ENCODE measurements around the gene GAK. TPM values are rescaled to one million over a fixed set of nuclear protein-coding genes. Genes with fewer than 3 reads are reported as not detected.

GAK gene
- total RNA-seq, 1 donor from 2014 or later: 138 TPM

GRCh38 chr4:893995-894705, 38.0 kb downstream of the GAK start:
- H3K27me3 ChIP-seq: no peaks in the 10 kb centered on the region
- H3K36me3 ChIP-seq: peaks cover 75% of the 10 kb centered on the region
- no peak overlapping the region for H3K4me3 ChIP-seq
- DNase-seq (no peak), ATAC-seq (no peak)
- intact Hi-C loops (cut with DNase I): no loop called here
- no peak overlapping the region for H3K27ac ChIP-seq
- H3K4me1 ChIP-seq: no peaks in the 10 kb centered on the region
- H3K9me3 ChIP-seq: no peaks in the 10 kb centered on the region
- TF ChIP-seq, protein P1, sequence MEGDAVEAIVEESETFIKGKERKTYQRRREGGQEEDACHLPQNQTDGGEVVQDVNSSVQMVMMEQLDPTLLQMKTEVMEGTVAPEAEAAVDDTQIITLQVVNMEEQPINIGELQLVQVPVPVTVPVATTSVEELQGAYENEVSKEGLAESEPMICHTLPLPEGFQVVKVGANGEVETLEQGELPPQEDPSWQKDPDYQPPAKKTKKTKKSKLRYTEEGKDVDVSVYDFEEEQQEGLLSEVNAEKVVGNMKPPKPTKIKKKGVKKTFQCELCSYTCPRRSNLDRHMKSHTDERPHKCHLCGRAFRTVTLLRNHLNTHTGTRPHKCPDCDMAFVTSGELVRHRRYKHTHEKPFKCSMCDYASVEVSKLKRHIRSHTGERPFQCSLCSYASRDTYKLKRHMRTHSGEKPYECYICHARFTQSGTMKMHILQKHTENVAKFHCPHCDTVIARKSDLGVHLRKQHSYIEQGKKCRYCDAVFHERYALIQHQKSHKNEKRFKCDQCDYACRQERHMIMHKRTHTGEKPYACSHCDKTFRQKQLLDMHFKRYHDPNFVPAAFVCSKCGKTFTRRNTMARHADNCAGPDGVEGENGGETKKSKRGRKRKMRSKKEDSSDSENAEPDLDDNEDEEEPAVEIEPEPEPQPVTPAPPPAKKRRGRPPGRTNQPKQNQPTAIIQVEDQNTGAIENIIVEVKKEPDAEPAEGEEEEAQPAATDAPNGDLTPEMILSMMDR (IDR thresholded peaks at IDR 0.05): no peak

DNA sequence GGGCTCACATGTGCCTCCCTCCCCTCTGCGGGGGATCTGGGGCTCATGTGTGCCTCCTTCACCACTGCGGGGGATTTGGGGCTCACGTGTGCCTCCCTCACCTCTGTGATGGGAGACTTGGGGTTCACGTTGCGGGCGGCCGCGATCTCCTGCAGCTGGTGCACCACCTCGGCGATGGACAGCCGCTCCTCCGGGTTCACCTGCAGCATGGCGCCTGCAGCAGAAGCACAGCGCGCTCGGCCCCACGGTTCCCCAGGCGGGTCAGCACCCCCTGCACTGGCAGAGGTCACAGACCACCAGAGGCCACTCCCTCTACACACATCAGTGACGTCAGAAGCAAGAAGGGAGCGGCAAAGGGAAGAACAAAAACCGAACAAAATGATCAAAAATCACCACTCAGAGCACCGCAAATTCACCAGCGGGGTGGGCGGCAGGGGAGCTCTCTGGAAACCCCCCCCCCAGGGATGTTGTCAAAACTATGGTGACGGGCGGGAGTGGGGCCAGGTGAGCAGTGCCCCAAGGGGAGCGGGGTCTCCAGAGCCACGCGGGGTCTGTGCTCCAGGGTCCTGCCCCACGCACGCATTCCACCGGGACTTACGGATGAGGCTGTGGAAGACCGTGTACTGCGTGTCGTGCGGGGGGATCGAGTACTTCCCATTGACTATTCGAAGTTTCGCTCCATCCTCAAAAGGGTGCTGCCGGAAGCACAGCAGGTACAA, 38.7 kb downstream of the GAK start:
- intact Hi-C loops (cut with DNase I): no loop called here
- Histone ChIP-seq H3K4me1 (no peaks in the 10 kb centered on the region), H3K36me3 (peaks cover 81% of the 10 kb centered on the region), H3K27ac (no peak overlapping the region), H3K9me3 (no peaks in the 10 kb centered on the region), H3K27me3 (no peaks in the 10 kb centered on the region), H3K4me3 (no peak overlapping the region)
- DNase-seq (no peak), ATAC-seq (no peak)
- TF ChIP-seq, protein P1 (IDR thresholded peaks at IDR 0.05): no peak

GRCh38 chr4:892780-893179, 39.3 kb downstream of the GAK start:
- peaks cover 82% of the 10 kb centered on the region for H3K36me3 ChIP-seq

DNA sequence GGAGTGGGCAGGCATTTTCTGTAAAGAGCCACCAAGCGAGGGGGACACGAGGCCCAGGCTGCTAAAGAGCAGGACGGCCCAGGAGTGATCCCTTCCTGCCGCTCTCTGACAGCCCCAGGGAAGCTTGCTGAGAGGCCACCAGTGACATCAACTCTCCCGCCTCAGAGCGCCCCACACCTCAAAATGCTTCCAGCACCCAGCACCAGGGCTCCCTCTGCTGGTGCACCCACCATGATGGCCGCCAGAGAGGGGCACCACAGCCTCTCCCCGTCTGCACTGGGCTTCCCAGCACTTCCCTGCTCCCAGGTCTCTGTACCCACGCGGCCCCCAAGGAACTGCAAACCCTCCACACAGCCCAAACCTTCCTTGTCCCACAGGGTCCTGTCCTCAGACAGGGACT, 40.4 kb downstream of the GAK start:
- no peaks in the 10 kb centered on the region for H3K9me3 ChIP-seq
- H3K4me3 ChIP-seq: no peak overlapping the region
- TF ChIP-seq, protein P1 (IDR thresholded peaks at IDR 0.05): peak; percentile 10
- intact Hi-C loops (cut with DNase I): no loop called here
- DNase-seq (no peak), ATAC-seq (no peak)
- no peaks in the 10 kb centered on the region for H3K27me3 ChIP-seq
- H3K4me1 ChIP-seq: no peaks in the 10 kb centered on the region
- H3K27ac ChIP-seq: no peak overlapping the region
- peaks cover 72% of the 10 kb centered on the region for H3K36me3 ChIP-seq

More at GRCh38 chr4:892780-893179, 39.3 kb downstream of the GAK start:
- H3K9me3 ChIP-seq: no peaks in the 10 kb centered on the region
- DNase-seq: no peak
- no peaks in the 10 kb centered on the region for H3K27me3 ChIP-seq
- no peaks in the 10 kb centered on the region for H3K4me1 ChIP-seq
- intact Hi-C loops (cut with DNase I): no loop called here
- no peak for ATAC-seq
- TF ChIP-seq, protein P1 (IDR thresholded peaks at IDR 0.05): no peak
- no peak overlapping the region for H3K4me3 ChIP-seq
- H3K27ac ChIP-seq: no peak overlapping the region

GRCh38 chr4:890036-890695, 42.0 kb downstream of the GAK start:
- no peak for ATAC-seq
- Histone ChIP-seq H3K9me3 (no peaks in the 10 kb centered on the region), H3K27me3 (no peaks in the 10 kb centered on the region), H3K27ac (no peak overlapping the region), H3K4me3 (no peak overlapping the region), H3K36me3 (peaks cover 72% of the 10 kb centered on the region), H3K4me1 (no peaks in the 10 kb centered on the region)
- intact Hi-C loops (cut with DNase I): no loop called here
- no peak for DNase-seq
- TF ChIP-seq, protein P1 (IDR thresholded peaks at IDR 0.05): no peak

All from upper lobe of right lung (tissue), 1 donor.